Cardiac septum (tissue), 1 donor: ENCODE results near the gene FGF18. TPM values are rescaled to one million over a fixed set of nuclear protein-coding genes. Genes with fewer than 3 reads are reported as not detected.
A peak's percentile ranks its signal among the peaks of the same experiment; 100 is the strongest.
"Not testable (repeated sequence)": the region's sequence is repeated elsewhere in the genome, so short reads cannot be mapped to it uniquely, and the experiment has no call there.

Experiments
- DNase-seq: peaks from one replicate; pipeline ENCODE4 v3.0.0-alpha.2; 2020; ENCODE audit warnings: low spot score
- intact Hi-C: fragments of 100-400 bp; cut with DNase I; formaldehyde crosslinking; loops from one replicate; pipeline ENCODE4 v1.14.0; 2022
- total RNA-seq: library from RNA; stranded (reverse); fragmentation: NEBNext Ultra II Directional; extraction: Animal tissue kit (Norgen Biotek cat#: 25700); gene quantifications from one replicate; pipeline ENCODE4 v1.2.1, GENCODE V29; 2021
- donor health status: DM: no; HTN: no; CAD: no.

FGF18 gene
- total RNA-seq, 1 donor from 2014 or later, result 22.4 TPM

DNA sequence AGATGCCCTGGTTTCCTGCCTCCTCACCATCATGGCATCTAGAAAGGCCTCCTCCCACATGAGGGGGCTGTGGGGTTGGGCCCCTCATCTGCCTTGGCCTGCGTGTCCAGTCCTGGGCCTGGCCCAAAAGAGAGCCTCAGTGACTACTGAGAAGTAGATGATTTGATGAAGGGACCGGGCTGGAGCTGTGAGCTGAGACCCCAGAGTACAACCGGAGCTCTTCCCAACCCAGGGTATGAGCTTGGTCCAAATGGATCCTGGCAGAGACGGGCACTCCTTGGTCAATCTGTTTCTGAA is 62.9 kb downstream of the FGF18 start:
- no peak for DNase-seq
- intact Hi-C loops, result loop anchor here (5.0 to 10.0 kb wide), 2 partner anchors 60 to 422 kb away; no protein-coding TSS in a partner anchor

DNA sequence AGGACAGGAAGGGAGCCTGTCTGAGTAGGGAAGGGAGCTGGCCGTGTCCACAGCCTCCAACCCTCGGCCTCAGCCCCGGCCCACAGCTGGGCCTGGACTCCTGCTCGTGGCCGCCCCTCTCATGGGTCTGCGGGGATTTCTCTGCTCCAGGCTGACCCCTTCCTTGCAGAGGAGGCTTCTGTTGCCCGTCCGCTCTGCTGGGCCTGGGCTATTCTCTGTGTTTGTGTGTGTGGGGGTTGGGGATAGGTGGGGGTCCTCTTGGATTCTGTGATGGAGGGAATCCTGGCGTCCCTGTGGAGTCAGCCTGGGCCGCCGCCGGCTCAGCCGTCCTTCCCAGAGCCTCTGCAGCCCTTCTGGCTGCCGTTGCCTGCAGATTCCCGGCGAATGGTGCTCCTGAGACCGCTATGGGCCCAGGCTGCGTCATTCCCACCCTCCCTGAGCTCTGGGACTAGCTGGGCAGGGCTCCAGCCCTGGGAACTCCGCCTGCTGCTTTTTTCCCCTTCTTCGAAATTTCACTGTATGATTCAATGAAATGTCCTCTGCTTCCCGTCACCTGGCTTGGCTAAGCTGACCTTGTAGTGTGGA is 64.2 kb downstream of the FGF18 start:
- peak; percentile 83 for DNase-seq
- intact Hi-C loops, result loop anchor here (5.0 to 10.0 kb wide), 2 partner anchors 61 to 421 kb away; no protein-coding TSS in a partner anchor

DNA sequence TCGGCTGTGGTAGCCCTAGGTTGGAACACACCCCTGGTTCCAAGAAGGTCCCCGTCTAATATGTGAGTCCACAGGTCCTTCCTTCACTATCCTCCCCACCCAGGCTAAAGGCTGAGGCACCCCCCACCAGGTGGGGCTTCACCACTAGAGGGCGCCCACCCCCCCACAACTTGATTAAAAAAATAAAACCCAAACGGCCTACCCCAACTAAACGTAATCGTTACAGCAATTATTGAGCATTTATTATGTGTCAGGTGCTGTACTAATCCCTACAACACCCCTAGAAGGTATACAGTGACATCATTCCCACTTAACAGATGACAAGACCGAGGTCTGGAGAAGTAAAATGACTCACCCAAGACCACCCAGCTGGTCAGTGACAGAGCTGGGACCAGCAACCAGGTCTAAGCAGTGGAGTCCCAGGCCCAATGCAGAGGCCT is 65.0 kb downstream of the FGF18 start:
- no peak for DNase-seq
- intact Hi-C loops, result loop anchor here (5.0 to 10.0 kb wide), 2 partner anchors 62 to 420 kb away; no protein-coding TSS in a partner anchor

DNA sequence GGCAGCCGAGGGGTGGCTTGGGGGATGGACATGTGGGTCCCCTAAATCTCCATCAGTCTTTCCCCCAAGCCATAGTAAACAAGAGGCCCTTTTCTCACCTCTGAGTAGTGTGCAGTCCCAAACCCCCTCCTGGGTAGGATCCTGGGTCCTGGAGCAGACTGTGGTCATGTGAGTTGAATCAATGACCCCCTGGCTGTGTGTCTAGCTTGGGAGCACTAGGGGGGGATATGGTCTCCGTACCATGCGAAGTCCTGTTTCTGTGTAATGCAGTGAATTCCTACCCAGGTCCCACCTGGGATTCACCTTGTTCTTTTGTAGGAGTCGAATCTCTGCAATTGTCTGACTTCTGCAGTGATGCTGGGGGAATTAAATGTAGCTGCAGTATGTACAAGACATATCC is 66.2 kb downstream of the FGF18 start:
- no peak for DNase-seq
- intact Hi-C loops, result loop anchor here (10.0 kb wide), 1 partner anchor 419 kb away; no protein-coding TSS in a partner anchor

DNA sequence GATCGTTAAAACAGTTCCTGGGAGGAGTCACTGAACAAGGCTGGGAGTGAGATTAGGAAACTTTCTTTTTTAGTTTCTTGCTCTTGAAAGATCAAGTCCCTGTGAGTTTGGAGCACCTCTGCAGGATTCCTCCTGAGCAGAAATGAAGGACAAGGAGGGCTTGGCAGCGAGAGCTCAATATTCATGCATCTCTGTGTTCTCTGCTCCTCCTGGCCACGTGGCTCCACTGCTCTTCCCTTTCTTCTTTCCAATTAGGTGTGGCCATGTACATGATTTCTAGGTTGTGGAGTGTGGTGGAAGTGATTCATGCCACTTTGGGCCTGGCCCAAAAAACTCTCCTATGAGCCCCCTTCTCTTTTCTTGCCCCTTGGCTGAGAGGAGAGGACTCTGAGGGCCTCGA is 67.2 kb downstream of the FGF18 start:
- intact Hi-C loops, result loop anchor here (10.0 kb wide), 1 partner anchor 418 kb away; no protein-coding TSS in a partner anchor
- DNase-seq, result no peak

DNA sequence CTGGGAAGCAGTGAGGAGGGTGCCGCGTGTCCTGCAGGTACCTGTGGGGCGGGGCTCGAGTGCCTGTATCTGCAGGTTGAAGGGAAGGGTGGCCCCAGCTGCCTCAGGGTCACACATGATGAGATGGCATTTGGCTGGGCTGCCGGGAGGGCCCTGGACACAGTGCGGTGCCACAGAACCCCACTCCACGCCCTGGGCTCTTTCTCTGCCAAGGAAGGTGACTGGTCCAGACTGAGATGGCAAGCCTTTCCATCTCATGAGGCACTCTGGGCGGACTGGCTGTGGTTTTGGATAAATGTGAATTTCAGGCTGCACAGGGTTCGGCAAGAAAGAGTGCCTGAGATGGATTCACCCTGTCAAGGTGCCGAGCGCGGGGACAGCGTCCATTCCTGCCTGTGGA is 69.4 kb downstream of the FGF18 start:
- intact Hi-C loops, result loop anchor here (10.0 kb wide), 1 partner anchor 416 kb away; no protein-coding TSS in a partner anchor
- DNase-seq, result no peak

DNA sequence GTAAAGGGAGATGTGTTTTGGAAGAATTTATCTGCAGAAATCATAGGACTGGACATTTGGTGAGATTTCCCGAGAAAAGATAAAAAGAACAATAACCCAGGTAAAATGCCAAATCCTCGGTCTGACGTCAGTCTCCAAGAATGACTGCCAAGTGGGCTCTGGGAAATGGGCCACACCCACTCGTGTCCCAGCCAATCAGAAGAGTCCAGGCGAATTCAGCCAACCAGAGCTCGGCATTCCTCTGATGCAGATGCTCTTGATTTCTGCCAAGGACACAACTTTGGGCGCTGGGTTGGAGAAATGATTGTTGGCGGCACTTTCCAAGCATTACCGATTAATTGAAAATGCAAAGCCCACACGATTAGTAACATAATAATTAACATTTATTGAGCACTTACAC is 73.3 kb downstream of the FGF18 start:
- intact Hi-C loops, result no loop called here
- DNase-seq, result no peak

DNA sequence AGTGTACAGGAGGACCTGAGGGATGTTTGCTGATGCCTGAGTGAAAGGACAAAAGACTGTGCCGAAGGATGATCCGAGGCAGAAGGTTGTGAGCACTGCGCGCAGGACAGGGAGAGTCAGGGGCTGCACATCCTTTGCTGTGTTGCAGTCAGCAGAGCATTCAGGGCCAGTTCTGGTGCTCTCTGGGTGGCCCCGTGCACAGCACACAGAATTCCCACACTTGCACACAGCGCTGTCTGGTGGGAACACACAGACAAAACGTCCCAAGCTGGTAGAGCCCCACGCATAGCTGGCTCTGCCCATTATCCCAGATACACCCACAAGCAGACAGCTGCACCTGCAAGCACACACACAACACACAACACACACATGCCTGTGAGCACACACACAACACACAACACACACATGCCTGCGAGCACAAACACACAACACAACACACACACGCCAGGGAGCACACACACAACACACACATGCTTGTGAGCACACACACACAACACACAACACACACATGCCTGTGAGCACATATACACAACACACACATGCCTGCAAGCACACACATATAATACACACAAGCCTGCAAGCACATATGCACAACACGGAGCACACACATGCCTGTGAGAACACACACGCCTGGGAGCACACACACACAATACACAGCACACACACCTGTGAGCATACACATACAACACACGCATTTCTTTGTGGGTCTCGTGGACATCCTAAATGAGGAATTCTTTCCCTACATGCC is 74.4 kb downstream of the FGF18 start:
- intact Hi-C loops, result no loop called here
- no peak for DNase-seq

DNA sequence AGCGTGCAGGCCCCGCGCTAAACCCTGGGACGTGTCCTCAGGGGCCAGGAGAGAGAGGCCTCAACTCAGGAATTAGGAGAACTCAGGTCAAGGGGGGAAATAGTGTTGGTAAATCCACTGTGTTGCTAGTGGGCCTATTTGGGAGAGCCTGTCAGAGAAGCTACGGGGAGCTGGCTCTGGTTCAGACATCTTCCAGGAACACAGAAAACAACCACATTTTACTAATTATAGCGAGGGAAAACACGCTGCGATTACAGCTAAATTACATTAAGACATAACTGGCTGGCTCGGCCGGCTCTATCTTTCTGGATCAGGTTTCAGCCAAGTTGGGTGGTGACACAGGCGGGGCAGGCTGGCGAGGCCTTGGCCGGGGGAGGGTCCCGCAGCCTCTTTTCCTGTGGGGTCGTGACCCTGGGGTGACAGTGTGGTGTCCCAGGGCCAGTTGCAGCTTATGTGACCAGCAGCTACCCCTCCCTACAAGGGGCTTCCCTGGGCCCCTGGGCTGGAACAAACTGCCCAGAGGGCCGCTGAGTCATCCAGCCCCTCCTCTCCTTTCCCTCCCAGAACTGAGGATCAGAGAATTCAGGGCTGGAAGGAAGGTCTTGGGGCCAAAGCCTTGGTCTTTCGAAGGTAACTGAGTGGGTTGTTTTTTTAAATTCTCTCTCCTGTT is 75.1 kb downstream of the FGF18 start:
- intact Hi-C loops, result loop anchor here (5.0 kb wide), 1 partner anchor 78 kb away; no protein-coding TSS in a partner anchor
- peak; percentile 83 for DNase-seq

DNA sequence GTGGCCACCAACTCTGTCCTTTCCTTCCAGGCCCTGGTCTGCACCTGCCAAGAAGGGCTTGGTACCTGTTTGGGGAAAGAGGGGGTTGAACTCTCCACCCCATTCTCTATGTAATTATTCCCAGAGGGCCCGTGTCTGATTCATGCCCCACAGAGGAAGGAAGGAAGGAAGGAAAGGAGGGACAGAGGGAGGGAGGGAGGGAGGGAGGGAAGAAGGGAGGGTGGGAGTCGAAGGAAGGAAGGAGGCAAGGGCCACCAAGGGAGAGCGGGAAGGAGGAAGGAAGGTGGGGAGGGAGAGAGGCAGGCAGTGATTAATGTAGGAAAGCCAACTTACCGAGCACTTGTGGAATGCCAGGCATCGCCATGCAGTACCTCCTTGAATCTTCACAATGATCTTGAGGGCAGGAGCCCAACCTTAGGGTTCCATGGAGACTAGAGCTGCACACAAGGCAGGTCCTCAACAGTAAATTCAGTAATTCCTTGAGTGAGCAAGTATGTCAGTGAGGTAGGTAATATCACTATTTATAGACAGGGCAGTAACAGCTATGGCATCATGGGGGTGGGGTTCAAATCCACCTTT is 75.8 kb downstream of the FGF18 start:
- intact Hi-C loops, result loop anchor here (5.0 kb wide), 1 partner anchor 77 kb away; no protein-coding TSS in a partner anchor

DNA sequence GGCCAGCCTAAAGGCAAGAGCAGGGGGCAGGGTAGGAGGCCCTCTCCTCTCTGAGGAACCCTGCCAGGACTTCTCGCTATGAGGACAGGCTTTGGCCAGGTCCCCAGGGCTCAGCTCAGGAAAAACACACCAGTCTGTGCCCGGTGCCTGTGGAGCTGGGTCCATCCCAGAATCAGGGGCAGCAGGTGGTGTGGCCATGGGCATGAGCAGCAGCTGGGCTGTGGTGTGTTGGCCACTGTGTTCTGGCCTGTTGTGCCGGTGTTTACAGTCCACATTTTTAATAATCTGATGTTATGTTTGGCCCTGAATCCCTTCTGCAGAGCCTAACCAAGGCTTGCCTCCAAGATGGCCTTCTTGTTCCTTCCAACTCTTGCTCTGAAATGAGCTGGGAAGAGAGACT is 77.0 kb downstream of the FGF18 start:
- no peak for DNase-seq
- intact Hi-C loops, result loop anchor here (5.0 kb wide), 1 partner anchor 76 kb away; no protein-coding TSS in a partner anchor

More for the DNA sequence above, 75.8 kb downstream of the FGF18 start:
- DNase-seq, result no peak

DNA sequence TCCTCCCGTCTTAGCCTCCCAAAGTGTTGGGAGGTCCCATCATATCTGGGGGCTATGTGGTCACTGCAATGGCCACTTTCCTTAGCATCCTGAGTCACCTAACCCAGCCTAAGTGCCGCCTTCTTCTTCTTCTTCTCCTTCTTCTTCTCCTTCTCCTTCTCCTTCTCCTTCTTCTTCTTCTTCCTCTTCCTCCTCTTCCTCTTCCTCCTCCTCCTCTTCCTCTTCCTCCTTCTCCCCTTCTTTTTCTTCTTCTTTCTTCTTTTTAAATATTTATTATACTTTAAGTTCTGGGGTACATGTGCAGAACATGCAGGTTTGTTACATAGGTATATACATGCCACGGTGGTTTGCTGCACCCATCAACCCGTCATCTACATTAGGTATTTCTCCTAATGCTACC is 78.0 kb downstream of the FGF18 start:
- intact Hi-C loops, result loop anchor here (5.0 kb wide), 1 partner anchor 75 kb away; no protein-coding TSS in a partner anchor
- not testable (repeated sequence) for DNase-seq

DNA sequence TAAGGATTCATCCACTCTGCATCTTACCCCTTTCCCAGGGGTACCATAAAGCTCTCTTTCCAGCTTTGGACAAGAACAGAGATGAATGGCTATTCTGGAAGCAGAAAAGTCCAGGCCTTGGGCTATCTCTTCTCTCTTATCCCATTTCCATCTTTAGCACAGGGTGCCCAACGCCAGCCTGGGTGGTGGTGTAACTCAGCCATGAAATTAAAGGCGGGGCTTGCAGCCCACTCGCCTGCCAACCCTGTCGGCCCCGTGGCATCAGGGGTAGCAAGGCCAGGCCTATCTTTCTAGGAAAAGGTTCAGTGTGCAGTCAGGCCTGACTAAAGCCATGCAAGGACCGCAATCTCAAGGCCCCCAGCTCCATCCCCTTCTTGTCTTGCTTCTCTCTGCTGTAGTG is 78.7 kb downstream of the FGF18 start:
- no peak for DNase-seq
- intact Hi-C loops, result loop anchor here (5.0 kb wide), 1 partner anchor 74 kb away; no protein-coding TSS in a partner anchor

DNA sequence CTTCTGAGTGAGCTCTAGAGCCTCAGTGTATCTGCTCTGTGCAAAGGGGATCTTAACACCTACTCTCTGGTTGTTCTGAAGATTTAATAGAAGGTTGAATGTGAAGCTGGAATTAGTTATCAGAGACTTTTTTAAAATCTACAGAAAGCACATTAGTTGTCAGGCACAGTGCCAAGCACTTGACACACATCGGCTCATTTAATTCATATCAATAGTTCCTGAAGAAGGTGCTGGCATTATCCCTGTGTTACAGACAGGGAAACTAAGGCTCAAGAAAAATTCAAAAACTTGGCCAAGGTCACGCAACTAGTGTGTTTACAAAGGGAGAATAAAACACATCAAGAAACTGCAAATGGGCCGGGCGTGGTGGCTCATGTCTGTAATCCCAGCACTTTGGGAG is 80.2 kb downstream of the FGF18 start:
- intact Hi-C loops, result loop anchor here (5.0 kb wide), 1 partner anchor 73 kb away; no protein-coding TSS in a partner anchor
- no peak for DNase-seq

DNA sequence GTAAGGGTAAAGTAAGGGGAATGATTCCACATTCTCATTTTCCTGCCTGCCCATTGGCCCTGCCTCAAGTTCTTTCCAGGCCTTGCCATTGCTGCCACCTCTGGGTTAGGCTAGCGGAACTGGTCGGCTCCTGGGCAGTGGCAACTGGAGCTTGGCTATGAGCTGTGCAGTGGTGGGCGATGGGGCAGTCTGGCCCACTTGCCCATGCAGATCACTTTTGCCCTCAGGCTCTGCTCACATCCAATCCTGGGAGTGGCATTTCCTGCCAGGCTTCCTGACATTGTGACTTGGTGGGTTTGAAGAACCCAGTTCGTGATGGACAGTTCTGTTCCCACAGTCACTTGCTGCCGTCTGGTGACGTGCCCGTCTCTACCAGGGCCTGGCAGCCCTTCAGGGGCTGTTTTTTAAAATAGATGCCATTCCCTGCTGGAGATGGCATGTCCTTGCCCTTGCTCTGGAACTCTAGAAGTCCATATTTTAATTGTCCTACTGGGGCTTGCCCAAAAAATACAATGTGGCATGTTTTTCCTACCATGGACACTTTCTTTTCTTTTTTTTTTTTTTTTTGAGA is 86.1 kb downstream of the FGF18 start:
- DNase-seq, result no peak
- intact Hi-C loops, result no loop called here

DNA sequence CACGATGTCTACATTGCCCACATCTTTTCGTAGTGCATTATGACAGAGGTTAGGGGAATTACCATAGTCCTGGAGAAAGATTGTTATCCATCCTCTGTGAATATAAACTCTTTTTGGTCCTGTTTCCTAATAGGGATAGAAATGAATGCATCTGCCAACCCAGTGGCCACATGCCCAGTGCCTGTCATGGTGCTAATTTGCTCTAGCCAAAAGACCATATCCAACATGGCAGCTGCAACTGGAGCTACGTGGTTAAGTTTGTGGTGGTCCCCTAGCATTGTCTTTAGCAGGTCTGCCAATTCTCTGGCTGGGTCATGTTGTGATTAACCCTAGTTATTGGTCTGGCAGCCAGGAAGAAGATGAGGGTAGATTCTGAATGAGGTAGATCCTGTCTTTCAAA is 87.5 kb downstream of the FGF18 start:
- intact Hi-C loops, result no loop called here
- DNase-seq, result no peak
